ENCODE results near the gene CIB4. TPM values are rescaled to one million over a fixed set of nuclear protein-coding genes. Genes with fewer than 3 reads are reported as not detected.

CIB4 gene
- total RNA-seq, 1 experiment from 2014 or later: not detected

DNA sequence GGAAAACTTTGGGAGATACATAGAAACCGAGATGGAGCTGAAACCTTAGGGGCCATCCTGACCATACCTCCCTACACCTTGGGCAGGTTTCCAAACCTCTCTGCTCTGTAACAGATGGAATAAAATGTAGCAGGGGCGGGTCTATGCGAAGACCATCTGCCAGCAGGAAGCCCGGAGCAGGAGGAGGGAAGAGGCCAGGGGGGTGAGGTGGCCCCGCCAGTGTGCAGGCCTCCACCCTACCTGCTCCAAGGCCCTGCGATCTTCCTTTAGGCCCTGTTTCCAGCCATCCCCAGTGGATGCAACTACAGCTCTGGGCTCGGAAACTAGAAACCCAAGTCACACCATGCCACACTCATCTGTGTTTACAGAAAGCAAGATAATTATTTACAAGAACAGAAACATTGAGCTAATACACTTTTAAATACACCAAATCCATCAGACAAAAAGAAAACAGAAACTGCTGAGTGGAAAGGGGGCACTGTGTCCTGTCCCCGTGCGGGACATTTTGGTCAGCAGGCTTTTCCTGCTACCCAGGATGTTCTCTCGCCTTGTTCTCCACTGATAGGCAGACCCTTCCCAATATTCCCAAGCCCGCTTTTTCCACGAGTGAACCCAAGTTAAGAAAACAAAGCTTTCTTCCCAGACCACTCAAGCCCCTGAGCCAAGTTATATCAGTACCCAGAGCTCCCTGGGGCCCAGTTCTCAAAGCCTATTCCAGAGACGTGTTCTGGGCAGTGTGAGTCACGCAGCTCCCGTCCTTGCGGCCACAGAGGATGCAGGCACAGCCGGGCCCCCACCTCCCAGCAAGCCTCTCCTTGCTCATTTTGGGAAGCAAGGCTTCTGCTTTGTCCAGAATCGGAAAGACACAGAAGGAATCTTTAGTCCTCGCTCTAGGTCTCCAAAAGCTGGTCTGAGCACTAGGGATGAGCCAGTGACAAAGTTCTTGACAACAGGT is 17.3 kb downstream of the CIB4 start:
- DNase-seq (ENCODE audit: low read depth): peak; percentile 12

DNA sequence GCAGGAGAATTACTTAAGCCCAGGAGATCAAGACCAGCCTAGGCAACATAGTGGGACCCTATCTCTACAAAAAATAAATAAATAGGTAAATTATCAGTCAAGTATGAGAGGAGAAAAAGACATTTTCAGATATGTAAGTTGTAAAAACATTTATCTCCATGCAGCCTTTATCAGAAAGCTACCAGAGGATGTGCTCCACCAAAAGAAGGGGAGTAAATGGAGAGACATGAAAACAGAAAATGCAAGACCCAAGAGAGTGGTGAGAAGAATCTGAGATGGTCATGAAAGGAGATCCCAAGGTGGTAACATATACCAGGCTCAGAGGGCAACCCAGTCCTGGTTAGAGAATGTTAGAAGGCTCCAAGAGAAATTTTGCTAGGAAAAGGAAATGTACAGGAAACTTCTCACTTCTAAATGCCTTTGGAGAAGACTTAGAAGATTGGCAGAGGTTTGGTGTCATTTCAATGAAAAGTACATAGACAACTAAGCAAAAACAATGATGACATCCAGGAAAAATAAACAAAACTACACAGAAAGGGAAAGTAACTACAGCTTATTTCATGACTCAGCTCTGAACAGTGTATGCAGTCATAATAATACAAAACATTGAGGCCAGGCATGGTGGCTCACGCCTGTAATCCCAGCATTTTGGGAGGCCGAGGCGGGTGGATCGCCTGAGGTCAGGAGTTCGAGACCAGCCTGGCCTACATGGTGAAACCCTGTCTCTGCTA is 19.5 kb downstream of the CIB4 start:
- no peak for DNase-seq (ENCODE audit: low read depth)

DNA sequence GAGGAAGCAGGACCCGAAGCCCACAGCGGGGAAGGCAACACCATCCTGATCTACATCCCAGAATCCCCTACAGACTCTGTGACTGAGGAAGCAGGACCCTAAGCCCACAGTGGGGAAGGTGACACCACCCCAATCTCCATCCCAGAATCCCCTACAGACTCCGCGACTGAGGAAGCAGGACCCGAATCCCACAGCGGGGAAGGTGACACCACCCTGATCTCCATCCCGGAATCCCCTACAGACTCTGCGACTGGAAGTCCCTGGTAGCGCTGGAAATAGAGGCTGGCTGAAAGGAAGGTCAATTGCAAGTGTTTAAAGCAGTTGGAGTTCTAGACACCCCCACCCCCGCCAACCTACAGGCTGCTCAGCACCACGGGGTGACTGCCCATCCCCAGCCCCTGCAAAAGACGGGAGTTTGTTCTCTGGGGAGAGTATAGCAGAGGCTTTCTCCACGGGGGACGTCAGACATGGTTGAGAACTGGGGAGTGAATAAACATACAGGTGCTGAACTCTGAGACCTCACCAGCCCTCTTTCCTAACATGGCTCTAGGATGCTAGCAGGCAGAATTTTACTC is 21.0 kb downstream of the CIB4 start:
- DNase-seq (ENCODE audit: low read depth): no peak

- no peak for DNase-seq (ENCODE audit: low read depth)
Measured at GRCh38 chr2:26619521-26619951, 21.6 kb downstream of the CIB4 start.

DNA sequence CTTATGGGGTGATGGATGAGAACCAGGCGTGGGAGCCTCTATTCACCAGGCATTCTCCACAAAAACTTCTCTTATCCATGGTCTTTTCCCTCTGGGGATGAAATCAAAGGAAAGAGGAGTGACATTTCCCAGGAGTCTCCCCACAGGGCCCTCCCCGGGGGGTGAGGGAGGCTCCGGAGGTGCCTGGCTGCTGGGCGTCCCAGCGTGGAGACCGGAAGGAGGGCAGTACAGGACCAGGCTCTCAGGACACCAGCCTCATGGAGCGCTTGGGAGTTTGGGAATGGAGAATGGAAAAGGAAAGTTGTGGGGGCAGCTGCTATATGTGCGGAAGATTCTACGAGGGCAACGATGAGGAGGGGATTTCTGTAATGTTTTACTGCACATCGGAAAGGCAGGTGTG is 22.1 kb downstream of the CIB4 start:
- no peak for DNase-seq (ENCODE audit: low read depth)

- no peak for DNase-seq (ENCODE audit: low read depth)
Measured at GRCh38 chr2:26618611-26619010, 22.6 kb downstream of the CIB4 start.

GRCh38 chr2:26617588-26618083 is 23.5 kb downstream of the CIB4 start:
- DNase-seq (ENCODE audit: low read depth): no peak

DNA sequence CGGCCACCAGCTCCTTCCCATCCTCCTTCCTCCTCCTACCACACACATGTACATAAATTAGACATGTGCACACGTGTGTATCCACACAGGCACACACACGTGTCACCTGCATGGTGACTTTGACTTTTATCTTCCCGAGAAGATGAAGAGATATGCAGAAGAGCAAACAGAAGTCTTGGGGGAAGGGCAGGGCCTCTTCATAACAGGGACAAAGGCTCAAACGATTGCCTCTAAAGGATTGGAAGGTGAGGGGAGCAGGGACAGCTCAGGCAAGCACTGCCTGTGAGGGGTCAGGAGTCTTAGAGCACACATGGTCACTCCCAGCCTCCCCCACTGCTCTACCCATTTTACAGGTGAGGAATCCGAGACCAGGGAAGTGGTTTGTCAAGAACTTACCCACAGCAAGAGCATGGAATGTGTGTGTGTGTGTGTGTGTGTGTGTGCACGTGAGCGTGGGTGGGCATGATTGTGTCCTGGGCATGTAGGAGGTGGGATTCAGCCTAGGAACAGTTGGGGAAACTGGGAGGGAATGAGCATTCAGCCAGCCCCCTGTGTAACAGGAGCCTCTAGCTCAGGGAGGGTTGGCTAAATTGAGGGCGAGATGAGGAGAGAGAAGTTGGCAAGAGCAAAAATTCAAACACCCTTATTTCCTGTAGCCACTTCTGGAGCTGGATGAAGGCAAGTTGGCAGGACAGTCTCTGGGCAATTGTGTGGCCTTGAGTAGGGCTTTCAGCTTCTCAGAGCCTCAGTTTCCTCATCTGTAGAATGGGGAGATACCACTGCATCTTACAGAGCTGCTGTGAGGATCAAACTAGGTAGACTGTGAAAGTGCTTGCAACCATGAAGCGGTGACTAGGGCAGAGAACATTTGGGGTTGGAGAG is 24.2 kb downstream of the CIB4 start:
- no peak for DNase-seq (ENCODE audit: low read depth)

DNA sequence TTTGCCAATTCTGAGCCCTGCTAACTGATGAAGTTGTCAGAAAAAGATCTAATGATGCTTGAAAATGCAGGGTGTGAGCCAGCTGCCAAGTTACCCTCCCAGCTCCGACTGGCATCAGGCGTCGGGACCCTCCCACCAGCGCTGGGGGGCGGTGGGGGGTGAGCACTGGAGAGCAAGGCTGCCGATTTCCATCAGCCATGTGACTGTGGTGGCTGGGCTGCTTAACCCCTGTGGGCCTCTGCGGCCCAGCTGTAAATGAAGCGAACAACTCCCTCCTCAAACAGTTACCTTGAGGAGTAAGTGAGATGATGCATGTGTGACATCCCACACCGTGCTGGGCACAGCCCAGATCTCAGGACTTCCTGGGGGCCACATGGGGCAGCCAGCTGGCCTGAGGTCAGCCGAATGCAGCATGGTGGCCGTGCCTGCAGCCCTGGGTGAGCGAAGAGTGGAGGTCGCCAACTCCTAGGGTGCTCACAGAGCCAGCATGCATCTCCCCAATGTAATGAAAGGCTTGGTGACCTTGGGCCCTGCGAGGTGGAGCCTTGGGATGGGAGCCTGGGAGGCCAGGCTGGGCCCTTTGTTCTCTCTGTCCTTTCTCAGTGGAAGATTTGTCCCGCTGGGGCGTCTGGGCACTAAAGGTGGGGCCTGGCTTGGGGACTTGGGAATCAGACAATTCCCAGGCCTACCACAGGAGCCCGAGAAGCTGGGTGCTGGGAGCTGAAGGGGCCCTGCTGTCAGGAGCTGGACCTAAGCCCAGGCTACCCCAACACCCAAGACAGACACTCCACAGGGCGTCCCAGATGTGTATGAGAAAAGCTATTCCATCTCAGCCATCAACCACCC is 25.1 kb downstream of the CIB4 start:
- no peak for DNase-seq (ENCODE audit: low read depth)

DNA sequence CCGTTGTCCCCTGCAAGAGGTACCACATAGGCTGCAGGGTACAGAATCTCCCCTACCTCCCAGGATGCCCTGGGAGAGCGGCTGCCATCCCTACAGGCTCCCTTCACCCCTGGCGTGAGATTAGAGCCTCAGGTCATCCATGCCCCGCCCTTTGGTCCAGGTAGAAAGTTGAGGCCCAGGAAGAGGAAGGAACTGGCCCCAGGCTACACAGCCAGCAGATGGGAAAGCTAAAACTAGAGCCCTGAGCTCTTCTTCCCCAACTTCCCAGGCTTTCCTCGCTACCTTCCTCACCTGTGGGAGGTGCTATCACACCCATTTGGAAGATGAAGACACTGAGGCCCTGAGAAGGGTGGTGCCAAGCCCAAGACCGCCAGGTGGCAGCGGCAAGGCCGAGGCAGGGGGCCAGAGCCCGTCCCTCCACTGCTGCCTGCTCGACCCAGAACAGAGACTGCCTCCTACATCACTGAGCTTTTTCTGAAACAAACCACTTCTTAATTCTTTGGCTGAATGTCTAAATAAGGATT is 25.8 kb downstream of the CIB4 start:
- no peak for DNase-seq (ENCODE audit: low read depth)

- DNase-seq (ENCODE audit: low read depth): no peak
Measured at GRCh38 chr2:26614216-26615138, 26.7 kb downstream of the CIB4 start.

DNA sequence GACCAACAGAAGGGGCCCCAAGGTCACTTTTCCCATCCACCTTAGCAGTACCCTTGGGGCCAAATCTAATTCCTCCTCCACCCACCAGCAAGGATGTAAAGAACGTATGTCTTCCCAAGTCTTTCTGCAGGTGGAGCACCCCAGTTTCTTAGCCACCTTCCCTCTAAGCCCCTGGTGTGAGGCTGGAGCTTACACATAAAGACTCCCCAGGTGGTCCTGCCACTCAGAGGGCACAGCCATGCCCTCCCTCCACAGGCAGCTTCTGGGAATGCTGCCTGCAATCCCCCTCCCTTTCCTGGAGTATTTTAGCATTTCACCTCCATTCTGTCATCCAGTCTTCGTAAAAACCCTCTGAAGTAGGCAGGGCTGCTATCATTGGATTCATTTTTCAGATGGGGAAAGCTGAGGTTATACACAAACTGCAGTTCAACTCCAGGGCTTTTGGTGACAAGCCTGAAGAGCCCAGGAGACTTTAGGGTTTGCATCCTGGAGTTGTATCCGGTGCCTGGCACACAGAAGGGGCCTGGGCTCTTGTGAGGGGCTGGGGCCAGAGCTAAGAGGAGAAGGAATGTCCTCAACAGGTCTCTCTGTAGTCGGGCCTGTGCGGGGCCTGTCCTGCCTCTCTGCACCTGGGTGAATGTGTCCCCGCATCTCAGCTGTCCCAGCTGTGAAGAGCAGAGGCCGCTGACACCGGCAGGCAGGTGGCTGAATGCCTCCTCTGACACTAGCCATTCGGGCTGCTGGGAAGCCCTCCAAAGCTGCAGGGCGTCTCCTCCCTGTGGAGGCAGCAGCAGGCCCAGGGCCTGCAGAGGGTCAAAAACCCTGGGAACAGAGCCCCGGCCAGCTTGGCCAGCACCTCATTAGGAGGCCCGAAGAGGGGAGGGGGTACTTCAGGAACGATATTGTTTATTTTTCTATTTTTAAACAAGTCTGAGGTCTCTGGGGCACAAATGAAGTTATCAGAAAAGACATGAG is 27.6 kb downstream of the CIB4 start:
- no peak for DNase-seq (ENCODE audit: low read depth)

DNA sequence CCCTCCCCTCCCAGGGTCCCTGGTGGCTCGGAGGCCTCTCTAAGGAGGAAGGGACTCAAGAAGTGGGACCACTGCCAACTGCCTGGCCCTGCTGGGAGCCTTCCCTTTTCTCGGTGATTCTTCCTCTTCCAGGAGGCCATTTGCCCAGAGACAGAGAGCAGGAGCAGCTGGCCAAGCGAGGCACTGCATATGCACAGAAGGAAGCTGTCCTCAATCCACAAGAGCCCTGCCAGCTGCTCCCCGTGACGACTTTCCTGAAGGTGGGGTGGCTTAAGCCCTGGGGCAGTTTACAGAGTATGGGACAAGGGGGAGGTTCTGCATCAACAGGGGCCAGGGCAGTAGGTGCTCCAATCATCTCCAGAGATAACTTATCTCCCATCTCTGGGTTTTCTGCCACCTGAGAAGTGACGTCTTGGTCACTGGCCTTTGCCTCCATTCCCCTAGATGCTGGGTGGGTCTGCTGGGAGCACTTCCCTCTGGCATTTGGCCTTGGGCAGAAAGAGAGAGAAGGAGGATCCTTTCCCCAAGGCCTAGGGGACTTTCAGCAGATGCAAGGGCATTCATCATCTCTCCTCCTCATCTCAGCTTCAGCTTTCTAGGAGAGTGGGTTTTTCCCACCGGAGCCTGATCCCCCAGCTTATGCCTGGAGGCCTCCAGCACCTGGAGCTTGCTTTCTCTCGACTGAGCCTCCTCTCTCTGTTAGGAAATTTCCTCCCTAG is 28.5 kb downstream of the CIB4 start:
- DNase-seq (ENCODE audit: low read depth): no peak

GRCh38 chr2:26612034-26612433 is 29.1 kb downstream of the CIB4 start:
- DNase-seq (ENCODE audit: low read depth): no peak

DNA sequence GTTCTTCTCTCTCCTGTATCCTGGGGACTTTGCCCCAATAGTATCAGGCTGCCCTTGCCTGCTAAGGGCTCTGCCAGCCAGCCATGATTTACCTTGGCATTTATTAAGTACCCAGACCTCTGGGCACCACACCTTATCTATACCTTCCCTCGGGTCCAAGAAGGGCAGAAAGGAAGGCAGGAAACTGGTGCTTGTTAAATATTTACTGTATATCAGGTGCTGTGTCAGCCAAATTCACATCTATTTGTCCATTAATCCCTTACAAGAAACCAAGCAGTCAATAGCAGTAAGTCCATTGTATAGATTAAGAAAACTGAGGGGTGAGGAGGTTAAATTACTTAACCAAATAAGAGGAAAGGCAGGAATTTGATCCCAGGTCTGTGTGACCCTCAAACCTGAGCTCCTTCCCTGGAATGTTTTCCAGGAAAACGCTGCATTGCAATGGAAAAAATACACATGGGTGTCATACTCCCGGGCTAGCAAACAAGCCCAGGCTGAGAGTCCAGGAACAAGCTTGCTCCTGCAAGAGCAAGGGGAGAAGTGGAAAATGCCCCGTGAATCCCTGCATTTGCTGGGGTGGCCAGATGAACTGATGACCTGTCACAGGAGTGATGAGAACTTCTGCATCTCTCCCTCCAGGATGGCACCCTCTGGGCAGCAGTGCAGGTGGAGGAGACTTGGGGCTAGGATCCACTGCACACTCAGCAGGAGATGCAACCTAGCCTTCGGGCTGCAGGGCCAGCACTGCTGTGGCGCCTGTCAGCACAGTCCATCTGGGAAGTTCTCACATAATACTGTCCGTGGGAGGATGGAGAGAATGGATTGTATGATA is 30.4 kb downstream of the CIB4 start:
- no peak for DNase-seq (ENCODE audit: low read depth)

DNA sequence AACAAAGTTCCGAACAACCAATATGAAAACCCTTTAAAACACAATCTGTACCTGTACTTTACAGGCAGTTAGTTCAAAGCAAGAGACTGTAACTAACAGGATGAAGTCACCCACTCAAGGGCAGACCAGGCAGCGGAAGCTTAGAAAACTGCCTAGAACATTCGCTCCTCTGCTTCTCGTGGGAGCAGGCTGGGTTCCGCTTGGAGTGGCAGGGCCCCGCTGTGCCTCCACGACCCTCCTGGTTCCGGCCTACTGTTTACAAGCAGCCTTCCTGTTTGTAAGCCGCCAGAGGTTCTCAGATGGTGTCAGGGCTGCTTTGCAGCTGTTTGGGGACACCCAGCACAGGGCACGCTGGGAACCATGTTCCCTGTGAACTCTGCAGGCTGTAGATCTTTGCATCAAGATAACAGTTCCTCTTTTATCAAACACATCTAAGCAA is 31.3 kb downstream of the CIB4 start:
- no peak for DNase-seq (ENCODE audit: low read depth)

All from LHCN-M2 (cell line).